GM13977 (cell line): Measurements from ENCODE around the gene CAMK1D.

Experiments
- DNase-seq: peaks from one replicate; pipeline ENCODE4 v3.0.0; 2012; ENCODE audit warnings: low spot score
- CTCF ChIP-seq: IDR thresholded peaks from 2 replicates; pipeline ENCODE4 v1.5.1; 2012; ENCODE audit warnings: mild to moderate bottlenecking, control low read depth; ENCODE audit not compliant: insufficient read depth; ENCODE audit errors: extremely low read depth, missing control alignments
- in situ Hi-C: fragments of 300-500 bp; cut with MboI; formaldehyde crosslinking; loops from one replicate; pipeline ENCODE4 v1.12.0; 2022; ENCODE audit warnings: low sequenced_read_pairs, low pct_unique_long_range_greater_than_20kb, mixed read lengths, inconsistent platforms; ENCODE audit not compliant: unreplicated experiment

The CAMK1D gene

GRCh38 chr10:12869427-12869826 is 520.1 kb downstream of the CAMK1D start:
- no peak for TF ChIP-seq CTCF
- no peak for DNase-seq

GRCh38 chr10:12872577-12872976 is 523.2 kb downstream of the CAMK1D start:
- in situ Hi-C loops: no loop called here
- no peak for TF ChIP-seq CTCF
- DNase-seq: no peak

More at GRCh38 chr10:12869427-12869826, 520.1 kb downstream of the CAMK1D start:
- in situ Hi-C loops: no loop called here

GRCh38 chr10:12873172-12873571 is 523.8 kb downstream of the CAMK1D start:
- no peak for DNase-seq
- TF ChIP-seq CTCF: no peak
- in situ Hi-C loops: no loop called here

- DNase-seq: no peak
- in situ Hi-C loops: no loop called here
- no peak for TF ChIP-seq CTCF
These were observed 525.2 kb downstream of the CAMK1D start for GRCh38 chr10:12874501-12874900.

- DNase-seq: no peak
- in situ Hi-C loops: no loop called here
- no peak for TF ChIP-seq CTCF
These were observed 525.8 kb downstream of the CAMK1D start for GRCh38 chr10:12875100-12875499.

GRCh38 chr10:12876266-12876665 is 526.9 kb downstream of the CAMK1D start:
- DNase-seq: no peak
- no peak for TF ChIP-seq CTCF
- in situ Hi-C loops: no loop called here

GRCh38 chr10:12877150-12877549 is 527.8 kb downstream of the CAMK1D start:
- in situ Hi-C loops: no loop called here
- no peak for DNase-seq
- TF ChIP-seq CTCF: no peak
